Bronchus fibroblast of lung (primary cell): ENCODE measurements around the gene NPIPA3. TPM values are rescaled to one million over a fixed set of nuclear protein-coding genes. Genes with fewer than 3 reads are reported as not detected.

Experiments used
- total RNA-seq: library from RNA; depleted of rRNA; stranded (reverse); fragments of >200 nt; gene quantifications from 2 replicates; pipeline ENCODE4 v1.2.3, GENCODE V29; 2015

NPIPA3 gene
- 0.15 and 0.34 TPM in 2 replicates for total RNA-seq

DNA sequence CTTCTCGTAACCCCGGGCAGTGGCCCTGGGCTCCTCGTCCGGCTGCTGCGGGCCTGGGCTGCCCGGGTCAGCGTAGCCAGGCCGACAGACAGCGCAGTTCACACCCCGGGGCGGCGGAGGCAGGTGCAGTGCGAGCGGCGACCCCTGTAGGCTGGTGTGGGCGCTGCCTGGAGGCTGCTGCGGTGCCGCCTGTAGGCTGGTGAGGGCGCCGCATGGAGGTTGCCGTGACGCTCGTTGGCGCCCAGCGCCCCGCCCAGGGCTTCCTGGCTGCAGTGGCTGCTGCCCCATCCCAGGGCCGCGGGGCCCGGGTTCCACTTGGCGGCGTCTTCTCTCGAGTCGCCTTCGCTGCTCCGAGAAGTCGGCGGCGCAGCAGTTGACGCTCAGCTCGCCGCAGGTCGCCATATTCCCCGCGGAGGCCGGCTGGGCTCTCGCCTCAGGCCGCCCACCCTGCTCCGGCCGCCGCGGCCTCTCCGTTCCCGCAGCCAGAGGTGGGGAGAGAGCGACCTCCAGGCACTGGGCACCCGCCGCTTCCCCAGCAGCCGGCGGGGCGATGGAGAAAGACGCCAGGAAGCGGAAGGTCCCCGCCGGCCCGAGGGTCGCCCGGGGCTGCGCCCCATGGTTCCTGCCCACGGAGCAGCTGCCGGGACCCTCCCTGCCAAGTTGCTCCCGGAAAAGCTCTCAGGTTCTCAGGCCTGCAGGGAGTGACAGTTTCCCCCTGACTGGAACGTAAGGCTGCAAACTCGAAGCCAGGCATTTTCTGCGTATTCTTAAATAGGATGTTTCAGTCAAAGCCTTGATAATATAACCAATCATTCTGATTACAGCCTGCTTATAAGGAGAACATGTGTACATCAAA lies at the start of gene NPIPA3:
NPIPA3 (plus strand) TSS at position 256 of the 856 bp plus-strand sequence. CDS start 5,533 bp downstream, outside the sequence.

DNA sequence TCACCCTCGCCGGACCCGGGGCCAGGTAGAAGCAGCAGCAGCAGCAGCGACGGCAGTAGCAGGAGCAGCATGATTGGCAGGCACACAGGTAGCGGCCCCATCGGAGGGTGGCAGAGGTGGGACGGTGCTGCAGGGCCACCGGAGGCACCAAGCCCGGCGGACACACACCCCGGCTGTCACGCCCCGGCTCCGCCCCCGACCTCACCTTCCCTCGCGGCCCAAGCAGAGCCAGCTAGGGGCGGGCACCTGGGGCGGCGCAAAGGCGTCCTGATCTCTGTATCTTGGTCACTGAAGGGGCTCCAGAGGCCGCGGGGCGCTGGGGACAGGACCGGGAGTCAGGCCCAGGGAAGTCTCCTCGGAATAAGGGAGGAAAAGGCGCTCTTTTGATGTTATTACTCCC lies 9.1 kb upstream of the NPIPA3 start, which contains the start of gene PLA2G10:
PLA2G10 (minus strand) TSS at position 180 of the 400 bp plus-strand sequence; CDS start at position 101, 79 bp downstream.

DNA sequence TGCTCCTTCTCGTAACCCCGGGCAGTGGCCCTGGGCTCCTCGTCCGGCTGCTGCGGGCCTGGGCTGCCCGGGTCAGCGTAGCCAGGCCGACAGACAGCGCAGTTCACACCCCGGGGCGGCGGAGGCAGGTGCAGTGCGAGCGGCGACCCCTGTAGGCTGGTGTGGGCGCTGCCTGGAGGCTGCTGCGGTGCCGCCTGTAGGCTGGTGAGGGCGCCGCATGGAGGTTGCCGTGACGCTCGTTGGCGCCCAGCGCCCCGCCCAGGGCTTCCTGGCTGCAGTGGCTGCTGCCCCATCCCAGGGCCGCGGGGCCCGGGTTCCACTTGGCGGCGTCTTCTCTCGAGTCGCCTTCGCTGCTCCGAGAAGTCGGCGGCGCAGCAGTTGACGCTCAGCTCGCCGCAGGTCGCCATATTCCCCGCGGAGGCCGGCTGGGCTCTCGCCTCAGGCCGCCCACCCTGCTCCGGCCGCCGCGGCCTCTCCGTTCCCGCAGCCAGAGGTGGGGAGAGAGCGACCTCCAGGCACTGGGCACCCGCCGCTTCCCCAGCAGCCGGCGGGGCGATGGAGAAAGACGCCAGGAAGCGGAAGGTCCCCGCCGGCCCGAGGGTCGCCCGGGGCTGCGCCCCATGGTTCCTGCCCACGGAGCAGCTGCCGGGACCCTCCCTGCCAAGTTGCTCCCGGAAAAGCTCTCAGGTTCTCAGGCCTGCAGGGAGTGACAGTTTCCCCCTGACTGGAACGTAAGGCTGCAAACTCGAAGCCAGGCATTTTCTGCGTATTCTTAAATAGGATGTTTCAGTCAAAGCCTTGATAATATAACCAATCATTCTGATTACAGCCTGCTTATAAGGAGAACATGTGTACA lies 39.3 kb downstream of the NPIPA3 start, which contains the start of gene NPIPA2:
NPIPA2 (plus strand) TSS at position 261 of the 856 bp plus-strand sequence. CDS start 5,533 bp downstream, outside the sequence.

Other genes starting within 250 kb of the NPIPA3 start
- gene PARN, start 73.2 kb upstream of the NPIPA3 start, total RNA-seq, result 19.3 and 24.0 TPM in 2 replicates
- 43.4 and 57.1 TPM in 2 replicates for gene BFAR, start 70.5 kb upstream of the NPIPA3 start, total RNA-seq
- gene PLA2G10, start 9.1 kb upstream of the NPIPA3 start, total RNA-seq, result not detected in 2 replicates
- 0.15 and 0.34 TPM in 2 replicates for gene NPIPA2, start 39.1 kb downstream of the NPIPA3 start, total RNA-seq
- gene NOMO1, start 130.3 kb downstream of the NPIPA3 start, total RNA-seq, result 47.1 and 56.9 TPM in 2 replicates
- gene NPIPA1, start 234.0 kb downstream of the NPIPA3 start, total RNA-seq, result 16.4 and 25.9 TPM in 2 replicates